ENCODE data around the gene MYT1.

MYT1 gene

DNA sequence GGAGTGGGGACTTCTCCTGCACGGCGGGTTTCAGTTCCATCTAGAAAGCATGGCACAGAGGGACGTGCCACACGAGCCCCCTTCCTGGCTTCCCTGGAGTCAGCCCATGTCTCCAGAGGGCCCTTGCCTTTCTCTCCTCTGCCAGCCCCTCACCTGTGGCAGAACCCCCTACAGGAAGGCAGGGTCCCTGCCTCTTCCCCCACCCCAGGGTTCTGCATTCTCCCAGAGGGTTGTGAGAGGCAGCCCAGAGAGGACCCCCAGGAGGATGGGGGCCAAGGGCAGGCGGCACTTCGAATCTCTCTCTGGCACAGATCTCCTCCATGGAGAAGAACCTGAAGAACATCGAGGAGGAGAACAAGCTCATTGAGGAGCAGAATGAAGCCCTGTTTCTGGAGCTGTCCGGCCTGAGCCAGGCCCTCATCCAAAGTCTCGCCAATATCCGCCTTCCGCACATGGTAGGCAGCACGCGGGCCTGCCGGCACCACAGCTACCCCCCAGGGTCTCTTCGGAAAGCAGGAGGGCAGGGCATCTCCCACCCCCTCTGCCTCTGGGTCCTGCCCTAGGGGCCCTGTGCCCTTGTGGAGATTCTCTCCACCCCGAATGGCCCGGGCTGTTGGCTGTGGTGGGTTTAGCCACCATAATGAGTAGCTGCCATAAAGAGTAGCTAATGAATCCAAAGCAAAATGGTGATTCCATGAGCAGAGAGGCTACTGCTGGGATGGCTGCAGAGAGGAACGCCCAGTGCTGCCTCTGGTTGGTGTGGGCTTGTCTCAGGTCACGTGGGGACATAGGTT is 75.4 kb downstream of the MYT1 start:
- no peak for DNase-seq (ENCODE audit: extremely low read depth, low read depth)
- TF ChIP-seq CTCF (IDR thresholded peaks at IDR 0.05; ENCODE audit: low read depth, low read length), result no peak

DNA sequence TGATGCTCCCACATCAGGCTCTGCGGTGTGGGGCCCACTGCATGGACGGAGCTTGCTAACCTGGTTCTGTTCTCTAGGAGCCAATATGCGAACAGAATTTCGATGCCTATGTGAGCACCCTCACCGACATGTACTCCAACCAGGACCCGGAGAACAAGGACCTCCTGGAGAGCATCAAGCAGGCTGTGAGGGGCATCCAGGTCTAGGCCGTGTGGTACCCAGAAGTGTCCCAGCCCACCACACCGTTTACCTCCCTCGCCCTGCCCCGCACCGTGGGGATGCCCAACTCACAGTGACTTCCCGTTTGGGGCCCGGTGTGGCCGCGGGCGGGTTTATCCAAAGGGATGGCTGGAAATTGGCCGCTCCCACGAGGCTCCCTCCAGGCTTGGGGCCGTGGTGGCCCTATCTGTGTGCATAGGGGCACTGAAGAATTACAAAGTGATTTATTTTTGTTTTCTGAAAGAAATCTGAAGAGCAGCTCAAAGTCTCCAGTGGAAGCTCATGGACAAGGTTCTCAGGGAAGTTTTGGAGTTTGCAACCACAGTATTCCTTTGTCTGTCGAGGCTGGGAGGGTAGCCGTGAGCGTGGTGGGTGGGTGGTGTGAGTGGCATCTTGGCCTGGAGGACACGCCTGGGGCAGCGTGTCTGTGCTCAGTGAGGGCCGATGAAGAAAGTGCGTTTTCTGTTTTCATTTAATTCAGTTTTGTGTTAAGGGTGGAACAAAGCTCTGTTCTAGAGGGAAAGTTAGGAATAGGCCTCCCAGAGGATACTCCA is 76.2 kb downstream of the MYT1 start:
- no peak for TF ChIP-seq CTCF (IDR thresholded peaks at IDR 0.05; ENCODE audit: low read depth, low read length)
- DNase-seq (ENCODE audit: extremely low read depth, low read depth), result no peak

GRCh38 chr20:64241061-64241460 is 76.8 kb downstream of the MYT1 start:
- DNase-seq (ENCODE audit: extremely low read depth, low read depth), result no peak
- no peak for TF ChIP-seq CTCF (IDR thresholded peaks at IDR 0.05; ENCODE audit: low read depth, low read length)

DNA sequence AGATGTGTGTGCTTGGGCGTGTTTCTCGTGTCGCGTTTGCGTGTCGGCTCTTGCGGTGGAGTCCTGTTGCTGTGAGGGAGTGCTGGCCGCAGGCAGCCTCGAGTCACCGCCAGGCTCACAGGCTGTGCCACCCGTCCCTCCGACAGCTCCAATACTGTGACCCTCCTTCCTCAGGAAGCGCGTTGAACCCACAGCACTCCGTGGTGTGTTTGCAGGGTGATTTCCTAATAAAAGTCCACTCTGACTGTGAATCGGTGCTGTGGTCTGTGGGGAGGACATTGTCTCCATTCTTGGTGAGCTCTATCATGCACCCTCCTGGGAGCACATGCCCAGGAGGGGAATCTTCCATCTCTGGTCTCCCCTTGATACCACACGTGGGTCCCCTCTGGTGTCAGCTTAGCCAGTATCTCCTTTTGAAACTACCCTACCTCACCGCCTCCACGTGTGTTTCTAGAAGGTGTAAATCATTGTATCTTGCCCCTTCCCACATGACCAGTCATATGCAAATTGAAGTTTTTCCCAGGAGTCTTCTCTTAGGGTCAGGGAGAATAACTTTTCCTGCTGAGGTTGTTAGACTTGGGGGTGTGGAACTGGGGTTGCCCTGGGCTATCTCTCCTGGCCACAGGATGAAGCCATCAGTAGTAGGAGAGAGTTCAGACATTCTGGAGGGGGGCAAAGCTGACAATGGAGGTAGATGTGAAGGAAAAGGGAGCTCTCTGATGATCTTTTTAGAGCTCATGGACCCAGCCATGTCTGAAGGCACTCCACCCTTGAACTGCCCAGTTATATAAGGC is 77.9 kb downstream of the MYT1 start:
- no peak for DNase-seq (ENCODE audit: extremely low read depth, low read depth)
- no peak for TF ChIP-seq CTCF (IDR thresholded peaks at IDR 0.05; ENCODE audit: low read depth, low read length)

DNA sequence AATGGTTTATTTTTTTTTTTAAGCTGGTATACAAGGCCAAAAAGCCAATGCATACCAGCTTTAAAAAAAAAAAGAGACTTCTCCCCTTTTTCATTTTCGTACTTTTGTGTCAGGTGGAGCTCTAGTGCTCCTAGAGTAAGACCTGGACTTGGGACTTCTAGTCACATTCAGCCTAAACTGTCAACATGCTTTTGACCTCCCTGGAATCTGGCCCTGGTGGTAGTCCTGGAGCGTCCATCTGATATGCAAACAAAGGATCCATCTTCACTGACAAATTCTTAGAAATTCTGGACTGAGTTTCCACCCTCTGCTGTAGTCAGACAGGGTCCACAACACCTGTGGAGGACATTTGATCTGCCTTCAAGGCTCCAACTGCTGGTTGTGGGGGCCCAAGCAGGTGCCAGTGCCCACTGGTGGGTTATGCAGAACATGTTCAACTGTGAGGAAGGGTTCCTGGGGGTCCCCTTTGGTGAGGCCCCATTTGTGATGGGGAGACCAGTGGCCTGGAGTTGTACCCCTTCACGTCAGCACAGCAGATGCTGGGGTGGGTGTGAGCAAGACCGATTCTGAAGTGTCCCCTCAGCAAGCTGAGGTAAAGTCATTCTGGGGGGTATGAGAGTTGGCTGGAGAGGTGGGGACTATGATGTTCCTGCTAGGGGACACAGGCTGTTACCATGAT is 78.7 kb downstream of the MYT1 start:
- no peak for TF ChIP-seq CTCF (IDR thresholded peaks at IDR 0.05; ENCODE audit: low read depth, low read length)
- DNase-seq (ENCODE audit: extremely low read depth, low read depth), result no peak

GRCh38 chr20:64244281-64244805 is 80.1 kb downstream of the MYT1 start:
- no peak for DNase-seq (ENCODE audit: extremely low read depth, low read depth)
- no peak for TF ChIP-seq CTCF (IDR thresholded peaks at IDR 0.05; ENCODE audit: low read depth, low read length)

All from AG09319 (cell line).